DMS79 (cell line): ENCODE data around the gene RAB7A.
"Not testable (repeated sequence)": the region's sequence is repeated elsewhere in the genome, so short reads cannot be mapped to it uniquely, and the experiment has no call there.

Experiments
- DNase-seq: peaks from one replicate; lab custom pipeline; 2025; lab: John Stamatoyannopoulos, UW

The RAB7A gene

DNA sequence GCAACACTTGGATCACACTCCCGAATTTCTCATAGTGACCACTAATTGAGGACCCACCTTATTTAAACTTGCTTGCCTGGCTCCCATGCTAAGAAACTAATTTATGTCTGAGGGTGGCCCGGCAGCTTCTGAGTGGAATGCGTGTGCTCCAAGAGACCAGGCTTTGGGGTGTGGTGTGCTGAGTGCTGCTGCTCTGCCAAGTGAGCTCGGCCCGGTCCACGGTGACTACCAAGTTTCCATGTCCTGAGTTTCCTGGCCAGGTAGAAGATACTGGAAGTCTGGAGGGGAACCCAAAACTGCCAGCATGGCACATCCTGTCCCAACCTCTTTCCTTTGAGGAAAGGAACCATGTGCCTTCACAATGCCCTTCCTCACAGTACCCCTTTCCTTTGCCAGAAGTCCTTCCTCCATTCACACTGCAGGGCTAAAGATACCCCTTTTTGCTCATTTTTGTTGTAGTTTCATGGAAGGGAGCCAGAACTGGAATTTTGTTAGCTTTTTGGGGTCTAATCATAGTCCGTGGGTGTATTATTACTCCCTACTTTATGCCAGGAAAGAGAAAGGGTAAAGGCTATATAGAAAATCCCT, 94.4 kb downstream of the RAB7A start:
- DNase-seq: no peak

DNA sequence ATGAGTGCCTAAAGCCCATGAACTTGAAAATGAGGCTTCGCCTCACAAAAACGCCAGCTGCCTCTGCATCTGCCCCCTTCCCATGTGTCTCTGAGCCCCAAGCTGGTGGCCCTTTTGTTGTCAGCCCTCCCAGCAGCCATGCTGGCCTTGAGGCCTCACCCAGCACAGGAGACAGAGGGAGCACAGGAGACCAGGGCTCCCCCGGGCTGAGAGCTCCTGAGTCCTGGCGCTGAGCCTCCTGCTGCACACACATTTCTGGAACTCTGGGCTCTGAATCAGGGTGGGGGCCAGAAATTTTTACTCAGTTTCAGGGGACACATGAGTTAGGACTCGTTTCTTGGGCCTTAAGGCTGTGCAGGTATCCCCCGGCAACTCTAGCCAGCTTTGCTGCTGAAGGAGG, 97.0 kb downstream of the RAB7A start:
- DNase-seq: no peak

DNA sequence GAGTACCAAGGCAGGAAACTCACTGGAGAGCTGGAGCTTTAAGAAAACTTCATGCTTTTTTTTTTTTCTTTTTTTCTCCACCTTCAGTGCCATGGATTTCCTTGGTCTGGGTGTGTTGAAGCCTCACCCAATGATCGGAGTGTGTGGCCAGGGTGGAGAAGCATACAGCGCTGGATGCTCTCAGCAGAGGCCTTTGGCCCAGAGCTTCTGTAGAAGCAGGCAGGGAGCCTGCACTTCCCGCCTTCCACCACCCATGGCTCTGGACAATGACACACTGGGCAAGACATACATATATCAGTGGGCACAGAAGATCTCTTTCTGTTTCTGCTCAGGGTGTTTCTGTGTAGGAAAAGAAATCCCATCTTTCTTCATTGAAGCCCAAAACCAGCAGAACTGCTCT, 97.6 kb downstream of the RAB7A start:
- no peak for DNase-seq

DNA sequence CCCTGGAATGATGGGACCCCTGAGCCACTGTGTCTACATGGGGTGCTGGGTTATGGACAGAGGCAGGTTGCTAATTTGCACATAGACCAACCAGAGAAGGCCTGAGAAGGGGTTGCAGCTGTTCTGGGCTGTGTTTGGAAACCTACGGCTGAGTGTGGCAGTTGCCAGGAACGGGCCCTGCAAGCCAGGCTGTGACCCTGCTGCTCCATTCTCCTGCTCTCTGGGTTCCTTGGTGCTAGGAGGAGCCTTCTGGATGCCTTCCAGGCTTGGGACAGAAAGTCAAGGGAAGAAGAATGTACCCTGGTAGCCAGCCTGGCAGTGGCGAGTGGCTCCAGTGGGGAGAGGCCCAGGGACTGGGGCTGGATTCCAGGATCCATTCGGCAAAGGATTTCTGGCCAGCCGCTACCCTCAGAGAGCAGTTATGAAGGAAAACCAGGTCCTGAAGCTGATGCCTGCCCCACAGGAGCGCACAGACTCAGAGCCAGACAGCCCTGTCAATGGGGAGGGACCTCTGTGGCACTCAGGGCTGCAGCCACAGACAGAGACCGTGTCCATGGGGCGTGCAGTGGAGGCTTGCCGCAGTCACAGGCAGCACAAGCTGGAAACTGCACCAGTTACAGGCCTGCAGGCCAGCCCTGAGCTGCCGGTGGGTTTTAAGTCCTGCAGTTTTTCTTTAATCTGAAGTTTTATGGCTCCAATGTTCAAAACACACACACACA, 98.3 kb downstream of the RAB7A start:
- DNase-seq: no peak

DNA sequence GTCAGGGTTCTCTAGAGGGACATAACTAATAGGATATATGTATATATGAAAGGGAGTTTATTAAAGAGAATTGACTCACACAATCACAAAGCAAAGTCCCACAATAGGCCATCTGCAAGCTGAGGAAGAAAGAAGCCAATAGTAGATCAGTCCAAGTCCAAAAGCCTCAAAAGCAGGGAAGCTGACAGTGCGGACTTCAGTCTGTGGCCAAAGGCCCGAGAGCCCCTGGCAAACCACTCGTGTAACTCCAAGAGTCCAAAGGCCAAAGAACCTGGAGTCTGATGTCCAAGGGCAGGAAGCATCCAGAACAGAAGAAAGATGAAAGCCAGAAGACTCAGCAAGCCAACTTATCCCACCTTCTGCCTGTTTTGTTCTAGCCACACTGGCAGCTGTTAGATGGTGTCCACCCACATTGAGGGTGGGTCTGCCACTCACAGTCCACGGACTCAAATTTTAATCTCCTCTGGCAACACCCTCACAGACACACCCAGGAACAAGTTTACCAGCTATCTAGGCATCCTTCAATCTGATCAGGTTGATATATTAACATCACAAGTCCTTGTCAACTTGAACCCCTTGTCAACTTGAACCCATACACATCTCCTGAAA, 99.2 kb downstream of the RAB7A start:
- no peak for DNase-seq

DNA sequence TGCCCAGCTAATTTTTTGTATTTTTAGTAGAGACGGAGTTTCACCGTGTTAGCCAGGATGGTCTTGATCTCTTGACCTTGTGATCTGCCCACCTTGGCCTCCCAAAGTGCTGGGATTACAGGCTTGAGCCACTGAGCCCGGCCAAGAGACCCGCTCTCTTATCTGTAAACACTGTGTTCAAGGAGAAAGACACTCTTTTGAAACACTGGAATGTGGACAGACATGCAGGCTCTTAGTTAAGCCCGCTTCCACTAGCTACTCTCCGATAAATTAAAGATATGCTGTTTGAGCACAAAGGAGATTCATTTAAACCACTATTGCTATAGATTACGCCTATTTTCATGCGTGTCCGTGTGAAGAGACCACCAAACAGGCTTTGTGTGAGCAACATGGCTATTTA, 103.1 kb downstream of the RAB7A start:
- not testable (repeated sequence) for DNase-seq

DNA sequence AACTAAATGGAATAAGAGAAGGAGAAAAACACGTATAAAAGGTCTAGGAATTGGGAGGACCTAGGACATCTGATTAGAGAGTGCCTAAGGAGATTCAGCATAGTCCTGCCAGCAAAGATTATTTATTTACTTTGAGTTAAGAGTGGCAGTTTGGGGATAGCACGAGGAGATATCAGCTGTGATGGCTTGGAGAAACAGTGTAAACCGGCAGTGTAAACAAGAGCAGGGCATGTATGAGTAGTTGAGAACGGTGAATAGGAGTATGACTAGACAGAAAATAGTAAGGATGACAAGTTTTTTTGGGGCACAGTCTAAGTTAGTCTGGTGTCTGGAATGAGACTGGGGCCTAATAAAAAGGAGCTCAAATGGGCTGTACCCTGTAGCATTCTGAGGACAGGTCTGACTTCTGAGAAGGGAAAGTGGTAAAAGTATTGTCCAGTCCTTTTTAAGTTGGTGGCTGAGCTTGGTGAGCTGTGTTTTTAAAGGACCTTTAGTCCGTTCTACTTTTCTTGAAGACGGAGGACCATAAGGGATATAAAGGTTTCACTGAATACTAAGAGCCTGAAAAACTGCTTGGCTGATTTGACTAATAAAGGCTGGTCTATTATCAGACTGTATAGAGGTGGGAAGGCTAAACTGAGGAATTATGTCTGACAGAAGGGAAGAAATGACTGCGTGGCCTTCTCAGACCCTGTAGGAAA, 104.1 kb downstream of the RAB7A start:
- not testable (repeated sequence) for DNase-seq

DNA sequence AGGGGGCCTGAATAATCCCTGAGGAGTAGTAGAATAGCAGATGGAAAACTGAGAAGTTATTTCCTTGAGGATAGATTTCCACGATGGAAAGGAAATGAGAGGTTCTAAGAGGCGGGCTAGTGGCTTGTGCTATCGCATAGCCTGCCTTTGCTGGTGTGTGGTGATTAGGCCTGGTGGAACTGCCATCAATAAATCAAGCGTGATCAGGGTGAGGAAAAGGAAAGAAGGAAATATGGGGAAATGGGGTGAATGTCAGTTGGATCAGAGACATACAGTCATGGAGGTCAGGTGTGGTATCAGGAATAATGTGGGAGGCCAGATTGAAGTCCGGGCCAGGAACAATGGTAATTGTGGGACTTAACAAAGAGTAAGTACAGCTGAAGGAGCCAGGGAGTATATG, 104.8 kb downstream of the RAB7A start:
- not testable (repeated sequence) for DNase-seq

DNA sequence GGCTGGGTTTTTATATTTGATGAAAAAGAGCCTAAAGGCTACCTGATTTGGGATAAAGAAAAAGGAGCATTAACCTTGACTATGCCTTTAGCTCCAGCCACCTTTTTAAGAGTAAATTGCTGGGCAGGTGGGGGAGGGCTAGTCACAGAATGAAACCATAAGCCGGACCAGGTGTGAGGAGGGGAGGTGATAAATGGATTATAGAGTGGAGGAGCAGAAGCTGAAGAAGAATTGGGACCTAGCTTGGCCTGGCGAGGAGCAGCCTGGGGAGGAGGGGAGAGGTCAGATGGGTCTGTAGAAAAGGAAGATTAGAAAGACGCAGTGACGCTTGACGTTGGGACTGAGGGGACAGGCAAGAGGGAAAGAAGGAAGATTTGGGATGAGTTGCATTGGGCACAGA, 107.0 kb downstream of the RAB7A start:
- DNase-seq: not testable (repeated sequence)

DNA sequence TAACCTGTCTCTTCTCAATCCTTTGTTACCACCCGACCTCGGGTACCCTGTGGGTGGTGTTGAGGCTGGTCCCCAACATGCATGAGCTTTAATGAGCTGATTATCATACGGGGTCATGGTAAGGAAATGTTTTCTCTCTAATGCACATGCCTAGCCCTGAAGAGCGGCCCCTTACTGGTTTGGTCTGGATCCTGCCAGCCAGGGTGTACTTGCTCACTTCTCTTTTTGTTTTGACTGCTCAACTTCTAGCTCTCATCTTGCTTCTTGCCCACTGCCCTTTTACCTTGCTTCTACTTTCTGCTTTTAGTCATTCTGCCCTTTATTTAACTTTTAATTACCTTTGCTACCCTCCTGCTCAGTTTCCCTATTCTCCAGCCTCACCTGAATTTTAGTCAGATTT, 109.1 kb downstream of the RAB7A start:
- no peak for DNase-seq

DNA sequence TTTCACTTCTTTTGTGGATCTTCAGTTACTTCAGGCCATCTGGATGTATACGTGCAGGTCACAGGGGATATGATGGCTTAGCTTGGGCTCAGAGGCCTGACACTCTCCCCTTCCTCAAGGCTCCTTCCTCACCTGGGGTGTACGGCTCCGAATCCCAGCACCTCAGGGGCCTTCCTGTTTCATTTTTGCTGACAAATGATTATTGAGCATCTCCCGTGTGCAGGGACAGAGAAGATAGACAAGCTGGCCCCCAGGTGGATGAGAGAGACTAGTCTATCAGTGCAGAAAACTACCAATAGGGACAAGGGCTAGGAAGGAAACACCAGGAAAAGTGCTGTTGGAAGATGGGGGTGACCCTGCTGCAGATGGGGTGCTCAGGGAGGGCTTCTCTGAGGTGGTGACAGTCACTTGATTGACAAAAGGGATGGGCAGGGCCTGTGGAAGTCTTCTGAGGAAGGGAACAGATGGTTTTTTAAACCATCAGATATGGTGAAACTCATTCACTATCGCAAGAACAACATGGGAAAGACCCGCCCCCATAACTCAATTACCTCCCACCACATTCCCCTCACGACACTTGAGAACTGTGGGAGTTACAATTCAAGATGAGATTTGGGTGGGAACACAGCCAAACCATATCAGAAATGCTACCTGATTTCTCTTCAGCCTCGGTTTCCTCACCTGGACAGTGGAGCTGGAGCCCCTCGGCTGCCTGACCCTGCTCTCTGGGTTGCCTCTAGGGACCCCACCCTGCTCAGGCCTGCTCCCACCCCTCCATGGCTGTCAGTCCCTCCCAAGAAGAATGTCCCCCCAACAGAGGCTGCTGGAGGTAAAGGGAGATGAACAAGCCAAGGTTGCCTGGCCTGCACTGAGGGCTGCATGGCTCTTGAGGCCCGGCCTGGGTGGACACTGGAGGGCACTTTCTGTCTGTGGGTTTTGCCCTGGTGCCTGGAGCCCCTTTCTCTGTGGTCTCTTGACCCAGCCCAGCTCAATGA, 116.2 kb downstream of the RAB7A start:
- DNase-seq: no peak

DNA sequence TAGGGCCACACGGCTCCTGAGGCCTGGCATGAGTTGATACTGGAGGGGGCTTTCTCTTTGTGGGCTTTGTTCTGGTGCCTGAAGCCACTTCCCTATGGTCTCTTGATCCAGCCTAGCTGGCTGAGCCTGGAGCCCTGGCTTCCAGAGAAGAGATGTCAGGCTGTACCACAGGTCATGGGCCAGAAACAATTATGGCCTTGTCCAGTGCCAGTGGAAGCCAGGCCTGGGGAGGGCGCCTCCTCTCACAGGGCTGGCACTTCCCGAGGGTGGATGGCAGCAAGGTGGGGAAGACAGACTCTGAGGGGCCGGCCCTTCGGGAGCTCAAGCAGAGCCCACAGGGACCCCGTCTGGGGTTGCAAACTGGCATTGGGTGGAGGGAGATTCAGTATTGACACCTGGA, 118.5 kb downstream of the RAB7A start:
- no peak for DNase-seq

DNA sequence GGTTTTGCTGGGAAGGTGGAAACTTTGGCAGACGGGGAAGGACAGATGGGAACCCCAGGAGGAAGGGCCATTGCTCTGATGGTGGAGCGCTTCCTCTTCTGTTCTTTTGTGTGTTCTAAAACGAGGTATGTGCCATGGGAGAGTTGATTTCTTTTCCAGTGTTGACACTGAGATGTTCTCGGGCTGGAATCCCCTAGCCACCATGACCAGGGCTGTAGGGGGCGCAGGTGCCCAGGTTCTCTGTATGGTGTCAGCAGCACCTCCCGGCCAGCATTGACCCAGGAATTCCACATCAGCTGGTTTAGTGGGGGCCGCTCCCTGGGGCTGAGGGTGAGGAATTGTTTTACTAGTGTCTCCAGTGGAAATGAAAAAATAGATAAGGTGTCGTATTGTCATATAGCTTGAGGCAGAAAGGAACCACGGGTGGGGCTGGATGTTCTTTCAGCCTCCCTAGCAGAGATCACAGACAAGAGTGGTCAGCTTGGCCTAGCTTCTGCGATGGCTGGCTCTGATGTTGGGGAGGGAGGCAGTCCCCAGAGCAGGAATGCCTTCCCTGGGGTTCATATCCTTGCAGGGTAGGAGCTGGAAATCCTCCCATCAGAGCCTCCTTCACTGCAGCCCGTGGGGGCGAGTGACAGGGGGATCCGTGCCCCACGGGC, 119.3 kb downstream of the RAB7A start:
- no peak for DNase-seq

DNA sequence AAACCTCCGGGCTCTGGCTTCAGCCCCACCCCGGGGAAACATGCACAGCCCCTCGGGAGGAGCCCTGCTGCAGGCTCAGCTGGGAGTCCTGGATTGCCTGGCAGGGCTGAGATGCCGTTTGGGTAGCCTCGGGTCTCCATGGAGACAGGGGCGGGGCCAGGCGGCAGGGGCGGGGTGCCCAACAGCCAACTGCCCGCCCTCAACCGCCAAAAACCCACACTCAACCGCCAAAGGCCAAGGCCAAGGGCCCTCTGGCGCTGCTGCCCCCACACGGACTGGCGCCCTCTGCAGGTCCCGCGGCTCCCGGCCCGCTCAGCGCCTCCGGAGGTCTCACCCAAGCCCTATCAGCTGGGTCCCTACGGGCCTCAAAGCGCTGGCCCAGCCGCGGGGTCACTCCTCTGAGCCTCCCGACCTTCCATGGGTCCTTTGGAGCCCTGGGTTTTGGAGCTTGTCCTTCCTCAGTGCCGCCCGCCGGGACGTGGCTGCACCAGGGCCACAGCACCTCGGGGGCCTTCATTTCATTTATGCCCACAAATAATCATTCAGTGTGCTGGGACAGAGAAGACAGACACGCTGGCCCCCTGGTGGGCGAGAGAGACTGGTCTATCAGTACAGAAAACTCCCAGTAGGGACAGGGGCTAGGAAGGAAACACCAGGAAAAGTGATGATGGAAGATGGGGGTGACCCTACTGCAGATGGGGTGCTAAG, 119.9 kb downstream of the RAB7A start:
- DNase-seq: no peak

DNA sequence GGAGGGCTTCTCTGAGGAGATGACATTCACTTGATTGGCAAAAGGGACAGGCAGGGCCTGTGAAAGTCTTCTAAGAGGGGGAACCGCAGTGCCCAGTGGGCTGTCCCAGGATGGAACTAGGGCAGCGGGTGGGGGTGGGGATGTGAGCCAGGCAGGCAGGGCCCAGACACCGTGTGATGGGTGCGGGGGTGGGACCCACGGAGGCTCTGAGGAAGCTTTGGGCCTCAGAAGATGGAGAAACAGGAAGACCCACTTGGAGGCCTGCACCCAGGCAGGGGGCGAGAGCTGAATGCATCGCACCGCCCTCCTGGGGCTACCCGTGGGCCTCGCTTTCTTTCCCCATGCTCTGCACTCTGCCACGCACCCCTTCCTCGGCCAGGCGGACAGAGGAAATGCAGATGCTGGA, 120.5 kb downstream of the RAB7A start:
- no peak for DNase-seq

DNA sequence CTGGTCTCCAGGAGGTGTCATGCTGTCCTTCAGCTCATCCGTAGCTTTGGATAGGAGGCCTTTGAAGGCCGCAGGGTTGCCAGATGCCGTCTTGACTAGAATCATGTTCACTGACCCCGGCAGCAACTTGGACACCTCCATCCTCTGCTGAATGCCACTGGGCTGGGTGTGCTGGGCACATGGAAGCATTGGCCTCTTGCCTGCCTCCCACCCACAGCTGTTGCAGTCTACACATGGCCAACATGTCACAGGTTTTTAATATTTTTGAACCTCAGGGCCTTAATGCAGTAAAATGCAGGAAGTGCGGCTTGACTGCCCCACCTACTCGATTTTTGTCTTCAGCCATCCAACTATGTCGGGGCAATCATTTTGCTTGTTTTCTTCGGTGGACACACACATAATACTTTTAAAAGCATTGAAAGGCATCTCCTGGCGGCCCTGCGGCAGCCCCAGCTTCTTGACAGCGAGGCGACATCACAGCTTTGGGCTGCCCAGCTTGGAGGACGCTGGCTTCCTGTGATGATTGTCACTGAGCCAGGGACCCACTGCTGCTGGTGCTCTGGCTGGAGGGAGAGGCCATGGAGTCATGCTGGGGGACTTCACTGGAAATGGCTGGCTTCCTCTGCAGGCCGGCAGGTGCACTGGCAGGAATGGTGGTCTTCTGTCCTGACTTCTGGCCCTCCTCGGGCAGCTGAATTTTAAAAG, 121.8 kb downstream of the RAB7A start:
- DNase-seq: no peak

DNA sequence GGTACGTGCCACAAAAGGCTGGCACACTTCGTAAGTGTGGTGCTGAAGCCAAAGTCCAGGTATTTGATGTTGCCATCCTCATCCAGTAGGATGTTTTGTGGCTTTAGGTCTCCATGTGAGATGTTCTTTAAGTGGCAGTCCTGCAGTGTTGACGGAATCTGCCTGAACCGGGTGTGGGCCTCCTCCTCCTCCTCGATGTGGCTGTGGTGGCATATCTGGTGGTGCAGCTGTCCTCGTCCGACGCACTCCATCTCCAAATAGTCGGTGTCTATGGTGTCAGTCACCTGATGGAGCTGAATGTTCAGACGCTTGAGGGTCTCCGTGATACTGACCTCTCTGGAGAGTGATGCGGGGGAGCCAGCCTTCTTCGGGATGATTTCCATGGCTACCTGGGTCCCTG, 123.0 kb downstream of the RAB7A start:
- DNase-seq: no peak

DNA sequence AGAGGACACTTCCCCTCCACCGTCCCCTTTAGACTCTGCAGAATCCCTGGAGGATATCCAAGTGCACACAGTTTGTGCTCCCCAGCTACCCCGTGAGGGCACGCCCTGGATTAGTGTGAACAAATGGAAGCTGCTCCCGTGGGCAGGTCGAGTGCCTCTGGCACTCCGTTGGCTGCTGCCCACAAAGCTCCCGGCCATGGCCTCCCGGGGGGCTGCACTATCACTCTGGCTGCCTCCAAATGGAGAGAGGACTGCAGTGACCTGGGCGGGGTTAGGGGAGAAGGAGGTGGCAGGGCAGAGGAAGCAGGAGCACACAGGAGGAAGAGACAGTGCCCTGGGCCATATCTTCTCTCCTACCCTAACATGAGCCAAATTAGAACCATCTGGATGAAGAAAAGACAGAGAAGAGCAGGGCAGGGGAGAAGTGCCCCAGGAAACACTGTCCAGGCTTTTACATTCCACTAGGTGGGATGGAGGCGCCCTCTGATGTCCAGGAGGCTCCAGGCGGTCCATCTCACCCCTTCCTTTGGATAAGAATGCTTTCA, 124.0 kb downstream of the RAB7A start:
- no peak for DNase-seq

DNA sequence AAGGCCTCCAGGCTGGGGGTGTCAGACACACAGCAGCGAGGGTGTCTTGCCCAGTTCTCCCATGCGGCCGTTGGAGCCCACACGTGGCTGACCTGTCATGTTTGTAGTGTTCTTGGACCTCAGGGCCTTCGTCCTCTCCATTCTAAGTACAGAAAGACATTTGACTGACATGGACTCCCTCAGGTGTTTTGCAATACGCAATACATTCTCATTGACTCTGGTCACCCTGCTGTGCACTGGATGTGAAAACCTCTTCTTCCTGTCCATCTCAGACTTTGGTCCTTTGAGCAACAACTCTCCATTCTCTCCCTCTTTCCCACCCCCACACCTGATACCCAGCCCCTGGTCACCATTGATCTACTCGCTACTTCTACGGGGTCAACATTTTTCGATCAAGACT, 124.6 kb downstream of the RAB7A start:
- DNase-seq: no peak

DNA sequence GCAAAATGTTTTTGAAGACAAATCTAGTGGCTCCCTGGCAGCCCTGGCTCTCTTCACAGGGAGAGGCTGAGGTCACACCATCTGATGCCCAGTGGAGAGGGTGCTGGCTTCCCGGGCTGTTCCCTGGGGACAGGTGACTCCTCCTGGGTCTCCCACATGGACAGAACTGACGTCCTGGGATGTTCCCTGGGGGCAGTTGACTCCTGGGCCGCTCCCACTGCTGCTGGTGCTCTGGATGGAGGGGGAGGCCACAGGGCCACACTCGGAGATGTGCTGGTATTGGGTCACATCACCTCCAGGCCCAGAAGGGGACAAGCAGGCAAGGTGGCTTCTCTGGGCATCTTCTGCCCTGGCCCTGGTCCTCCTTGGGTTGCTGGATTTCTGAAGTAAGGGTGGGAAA, 125.6 kb downstream of the RAB7A start:
- DNase-seq: no peak
